Mucosa of rectum (tissue), 2 donors: ENCODE results near the gene AATF.

Source experiments
- H3K27ac ChIP-seq, 2 donors: one replicate each; pipeline ENCODE4 v1.7.0; 2013; ENCODE audit warnings: inconsistent platforms in 2 of 2, low read depth in 2 of 2, low read length in 2 of 2
- H3K27me3 ChIP-seq, 2 donors: one replicate each; pipeline ENCODE4 v1.7.0; 2013; ENCODE audit warnings: low read length in 2 of 2; ENCODE audit not compliant: control insufficient read depth in 2 of 2, insufficient read depth in 2 of 2
- H3K36me3 ChIP-seq, 2 donors: one replicate each; pipeline ENCODE4 v1.7.0; 2013; ENCODE audit warnings: low read length in 2 of 2; ENCODE audit not compliant: control insufficient read depth in 2 of 2, insufficient read depth in 2 of 2
- H3K4me1 ChIP-seq, 2 donors: one replicate each; pipeline ENCODE4 v1.7.0; 2013; ENCODE audit warnings: low read length in 2 of 2, mild to moderate bottlenecking in 1 of 2; ENCODE audit not compliant: control insufficient read depth in 2 of 2, insufficient read depth in 2 of 2
- H3K4me3 ChIP-seq, 2 donors: one replicate each; pipeline ENCODE4 v1.7.0; 2013; ENCODE audit warnings: low read length in 2 of 2
- H3K9ac ChIP-seq, 2 donors: one replicate each; pipeline ENCODE4 v1.7.0; 2013; ENCODE audit warnings: low read length in 2 of 2, low read depth in 1 of 2, mild to moderate bottlenecking in 1 of 2
- H3K9me3 ChIP-seq, 2 donors: one replicate each; pipeline ENCODE4 v1.7.0; 2013; ENCODE audit warnings: low read length in 2 of 2; ENCODE audit not compliant: control insufficient read depth in 2 of 2
- donor health status: healthy.
- donor health status: Normal muscosa, but diverticular disease.

The AATF gene

GRCh38 chr17:36920032-36921005 lies 28.4 kb upstream of the AATF start:
- Histone ChIP-seq H3K27ac (no peak overlapping the region), H3K36me3 (no peaks in the 10 kb centered on the region), H3K9me3 (no peaks in the 10 kb centered on the region), H3K4me3 (no peak overlapping the region), H3K4me1 (no peaks in the 10 kb centered on the region), H3K9ac (no peak overlapping the region), H3K27me3 (peaks cover 21 to 24% of the 10 kb centered on the region in 2 donors)

- no peak overlapping the region for H3K27ac ChIP-seq
- no peaks in the 10 kb centered on the region for H3K9me3 ChIP-seq
- no peak overlapping the region for H3K4me3 ChIP-seq
- no peak overlapping the region for H3K9ac ChIP-seq
- peaks cover 21 to 22% of the 10 kb centered on the region in 2 donors for H3K27me3 ChIP-seq
- no peaks in the 10 kb centered on the region for H3K4me1 ChIP-seq
- H3K36me3 ChIP-seq: no peaks in the 10 kb centered on the region
Measured at GRCh38 chr17:36921095-36921851, 27.5 kb upstream of the AATF start.

DNA sequence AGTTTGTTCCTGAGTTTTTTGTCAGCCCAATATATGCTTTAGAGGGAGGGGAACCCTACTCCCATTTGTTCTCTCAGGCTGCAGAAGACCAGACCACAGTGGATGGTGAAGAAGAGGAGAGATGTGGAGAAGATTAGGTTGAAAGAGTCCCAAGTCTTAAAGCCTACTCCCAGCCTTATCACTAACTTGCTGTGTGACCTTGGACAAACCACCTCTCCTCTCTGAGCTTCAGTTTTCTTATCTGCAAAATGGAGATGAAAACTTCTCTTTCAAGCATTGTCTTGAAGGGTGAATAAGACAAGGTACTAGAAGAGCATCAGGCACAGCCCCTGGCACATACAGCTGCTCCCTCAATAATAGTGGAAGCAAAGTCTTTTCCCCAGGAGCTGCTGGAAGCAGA lies 26.6 kb upstream of the AATF start:
- H3K27me3 ChIP-seq: peaks cover 21 to 26% of the 10 kb centered on the region in 2 donors
- H3K27ac ChIP-seq: no peak overlapping the region
- no peak overlapping the region for H3K9ac ChIP-seq
- no peak overlapping the region for H3K4me3 ChIP-seq
- no peaks in the 10 kb centered on the region for H3K36me3 ChIP-seq
- H3K9me3 ChIP-seq: no peaks in the 10 kb centered on the region
- no peaks in the 10 kb centered on the region for H3K4me1 ChIP-seq

DNA sequence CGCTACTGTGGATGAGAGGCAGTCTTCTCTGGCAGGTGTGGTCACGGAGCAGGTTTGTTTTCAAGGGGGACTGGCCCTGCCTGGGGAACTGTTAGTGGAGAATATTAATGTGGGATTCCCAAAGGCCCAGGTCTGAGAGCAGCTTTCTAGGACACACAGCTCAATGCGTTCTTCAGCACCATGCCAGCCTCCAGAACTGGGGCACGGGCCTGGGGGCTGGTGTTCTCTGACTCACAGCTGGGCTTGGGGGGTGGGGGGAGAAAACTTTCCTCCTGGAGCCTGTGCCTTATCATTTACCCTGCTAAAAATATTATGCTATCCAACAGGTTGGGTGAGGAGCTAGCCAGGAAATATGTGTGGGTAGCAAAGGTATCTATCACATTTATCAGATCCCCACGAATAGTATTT lies 24.9 kb upstream of the AATF start:
- Histone ChIP-seq H3K27ac (no peak overlapping the region), H3K4me1 (no peaks in the 10 kb centered on the region), H3K27me3 (peaks cover 35 to 37% of the 10 kb centered on the region in 2 donors), H3K4me3 (no peak overlapping the region), H3K9me3 (no peaks in the 10 kb centered on the region), H3K9ac (no peak overlapping the region), H3K36me3 (no peaks in the 10 kb centered on the region)

- Histone ChIP-seq H3K27ac (no peak overlapping the region), H3K36me3 (no peaks in the 10 kb centered on the region), H3K9ac (no peak overlapping the region), H3K9me3 (no peaks in the 10 kb centered on the region), H3K27me3 (peaks cover 46 to 48% of the 10 kb centered on the region in 2 donors), H3K4me1 (no peaks in the 10 kb centered on the region), H3K4me3 (no peak overlapping the region)
Measured at GRCh38 chr17:36926226-36926625, 22.5 kb upstream of the AATF start.

DNA sequence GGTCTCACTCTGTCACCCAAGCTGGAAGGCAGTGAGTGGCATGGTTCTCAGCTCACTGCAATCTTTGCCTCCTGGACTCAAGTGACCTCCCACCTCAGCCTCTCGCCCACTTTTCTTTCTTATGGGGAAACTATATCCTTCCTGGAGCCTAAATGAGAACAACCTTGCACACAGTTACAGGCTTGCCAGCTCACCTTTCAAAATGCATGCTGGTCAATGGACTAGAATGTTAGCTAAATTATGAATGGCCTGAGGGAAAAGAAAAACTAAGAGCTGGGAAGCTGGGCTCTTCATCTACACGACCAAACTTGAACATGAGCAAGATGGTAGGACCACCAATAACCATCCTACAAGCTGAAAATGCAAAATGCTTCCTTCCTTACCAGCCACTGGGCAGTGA lies 22.1 kb upstream of the AATF start:
- Histone ChIP-seq H3K36me3 (no peaks in the 10 kb centered on the region), H3K9me3 (no peaks in the 10 kb centered on the region), H3K27ac (no peak overlapping the region), H3K27me3 (peaks cover 46 to 49% of the 10 kb centered on the region in 2 donors), H3K4me1 (peaks cover 0 to 3% of the 10 kb centered on the region in 2 donors), H3K4me3 (no peak overlapping the region), H3K9ac (no peak overlapping the region)

DNA sequence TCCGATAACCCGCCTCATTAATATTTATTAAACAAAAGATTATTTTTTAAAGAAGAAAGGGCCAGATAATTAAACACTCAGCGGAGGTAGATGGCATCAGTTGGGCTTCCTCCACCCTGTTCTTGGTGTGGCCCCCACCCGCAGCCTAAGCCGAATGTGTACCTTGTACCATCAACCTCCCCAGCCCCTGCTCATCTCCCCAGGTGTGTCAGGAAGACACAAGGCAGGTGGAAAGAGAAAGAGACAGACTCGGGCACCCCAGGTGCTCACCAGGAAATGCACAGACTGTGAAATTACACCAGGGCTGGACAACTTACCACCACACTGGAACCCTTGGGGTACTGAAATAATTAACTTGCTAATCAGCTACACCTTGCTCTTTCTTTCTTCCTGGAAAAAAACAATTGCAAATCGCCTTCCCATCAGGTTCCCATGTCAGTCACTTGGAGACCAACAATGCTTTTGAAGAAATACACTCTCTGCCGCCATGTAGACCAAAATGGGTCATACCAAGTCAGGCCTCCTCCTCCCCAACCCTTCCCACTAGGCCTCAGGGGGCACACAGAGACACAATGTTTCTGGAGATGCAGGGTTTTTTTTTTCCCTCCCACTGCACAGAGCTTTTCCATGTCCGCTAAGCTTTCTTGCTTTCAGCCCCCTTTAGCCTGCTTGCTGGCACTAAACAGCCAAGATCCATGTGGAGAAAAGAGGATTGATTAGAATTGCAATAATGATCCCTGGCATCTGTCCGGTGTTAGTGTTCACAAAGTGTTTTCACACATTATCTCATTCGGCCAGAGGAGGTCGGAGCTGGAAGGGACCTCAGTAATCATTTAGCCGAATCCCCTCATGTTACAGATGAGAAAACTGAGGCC lies 20.0 kb upstream of the AATF start:
- no peak overlapping the region for H3K4me3 ChIP-seq
- no peaks in the 10 kb centered on the region for H3K36me3 ChIP-seq
- peaks cover 12 to 14% of the 10 kb centered on the region in 2 donors for H3K4me1 ChIP-seq
- no peaks in the 10 kb centered on the region for H3K9me3 ChIP-seq
- peaks cover 60 to 63% of the 10 kb centered on the region in 2 donors for H3K27me3 ChIP-seq
- no peak overlapping the region for H3K9ac ChIP-seq
- H3K27ac ChIP-seq: no peak overlapping the region

DNA sequence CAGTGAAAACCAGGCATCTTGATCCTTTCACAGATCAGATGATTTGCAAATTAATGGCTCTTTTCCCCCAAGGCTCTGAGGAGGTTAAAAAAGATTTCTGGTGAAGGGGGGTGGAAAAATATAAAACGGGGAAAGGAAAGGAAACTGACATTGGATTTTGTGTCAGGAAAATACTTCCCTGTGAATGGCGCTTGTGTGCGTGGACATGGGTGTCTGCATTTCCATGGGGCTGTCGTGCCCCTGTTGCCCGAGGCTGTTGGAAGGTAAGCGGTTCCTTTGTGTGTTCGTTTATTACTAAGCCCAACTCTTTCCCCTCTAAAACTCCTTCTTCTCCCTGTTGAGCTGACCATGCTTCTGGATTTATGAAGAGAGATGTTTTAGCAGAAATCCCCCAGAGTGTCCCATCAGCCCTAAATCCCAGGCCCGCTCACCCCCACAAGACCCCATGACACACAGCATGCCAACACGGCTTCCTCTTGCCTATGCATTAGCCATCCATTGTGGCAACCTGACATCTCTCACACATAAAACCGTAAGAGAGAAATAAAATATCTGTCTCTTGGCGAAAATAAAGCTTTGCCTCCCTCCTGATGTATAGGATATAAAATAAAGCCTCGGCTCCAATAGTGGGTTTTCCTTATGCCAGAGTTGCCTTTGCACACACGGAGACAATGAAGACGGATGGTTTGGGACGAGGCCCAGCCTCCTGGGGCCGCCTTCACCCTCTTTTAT lies 18.7 kb upstream of the AATF start:
- Histone ChIP-seq H3K27me3 (peaks cover 73 to 76% of the 10 kb centered on the region in 2 donors), H3K9me3 (no peaks in the 10 kb centered on the region), H3K4me1 (peaks cover 22 to 26% of the 10 kb centered on the region in 2 donors), H3K36me3 (no peaks in the 10 kb centered on the region), H3K27ac (no peak overlapping the region), H3K4me3 (no peak overlapping the region), H3K9ac (no peak overlapping the region)

GRCh38 chr17:36930583-36930900 lies 18.2 kb upstream of the AATF start:
- H3K4me1 ChIP-seq: peaks cover 27 to 31% of the 10 kb centered on the region in 2 donors
- no peak overlapping the region for H3K27ac ChIP-seq
- no peaks in the 10 kb centered on the region for H3K36me3 ChIP-seq
- H3K9me3 ChIP-seq: no peaks in the 10 kb centered on the region
- peaks cover 79 to 81% of the 10 kb centered on the region in 2 donors for H3K27me3 ChIP-seq
- H3K9ac ChIP-seq: no peak overlapping the region
- H3K4me3 ChIP-seq: no peak overlapping the region
